VCaP (cell line): ENCODE results near the gene LAPTM5.

Experiments used
- H3K27ac ChIP-seq: fragments of 450-650 bp; 2 replicates; pipeline ENCODE4 v1.5.1; 2017
- CTCF ChIP-seq: fragments of 450-650 bp; conservative IDR thresholded peaks from 2 replicates; pipeline ENCODE4 v1.5.1; 2017; ENCODE audit warnings: mild to moderate bottlenecking, moderate library complexity

LAPTM5 gene

GRCh38 chr1:30715216-30715615, 42.4 kb downstream of the LAPTM5 start:
- TF ChIP-seq CTCF = 0 out of 2 replicates have a peak, but pooled peaks have one; percentile 26
- no peak overlapping the region for H3K27ac ChIP-seq

- no peak for TF ChIP-seq CTCF
- no peak overlapping the region for H3K27ac ChIP-seq
Observed at GRCh38 chr1:30714536-30715090, 43.0 kb downstream of the LAPTM5 start.

- no peak overlapping the region for H3K27ac ChIP-seq
- no peak for TF ChIP-seq CTCF
Observed at GRCh38 chr1:30714025-30714424, 43.5 kb downstream of the LAPTM5 start.

- TF ChIP-seq CTCF = no peak
- H3K27ac ChIP-seq = no peak overlapping the region
Observed at GRCh38 chr1:30713311-30713710, 44.3 kb downstream of the LAPTM5 start.

GRCh38 chr1:30712583-30712982, 45.0 kb downstream of the LAPTM5 start:
- no peak for TF ChIP-seq CTCF
- no peak overlapping the region for H3K27ac ChIP-seq

GRCh38 chr1:30710407-30710806, 47.2 kb downstream of the LAPTM5 start:
- no peak for TF ChIP-seq CTCF
- no peak overlapping the region for H3K27ac ChIP-seq

- peak; percentile 38 for TF ChIP-seq CTCF
- no peak overlapping the region for H3K27ac ChIP-seq
Observed at GRCh38 chr1:30708361-30708728, 49.2 kb downstream of the LAPTM5 start.
